Naive B cell (primary cell): ENCODE data around the gene CLIP2. TPM values are rescaled to one million over a fixed set of nuclear protein-coding genes. Genes with fewer than 3 reads are reported as not detected.

Experiments used
- ATAC-seq, 2 donors: fragments of 150-1000 bp; cut with Tn5 transposase; 2 replicates each; pipeline ENCODE4 v1.10.0; 2021; ENCODE audit warnings: low read depth in 2 of 2, mild to moderate bottlenecking in 2 of 2, moderate library complexity in 2 of 2
- DNase-seq: peaks from one replicate; pipeline ENCODE4 v3.0.0; 2022
- H3K27ac Mint-ChIP-seq, 6 donors: one replicate each; pipeline ENCODE4 v1.8.0; 2020 to 2022; ENCODE audit warnings: mild to moderate bottlenecking in 6 of 6, mixed read lengths in 6 of 6, moderate library complexity in 5 of 6, inconsistent platforms in 2 of 6
- H3K27me3 Mint-ChIP-seq, 3 donors: one replicate each; pipeline ENCODE4 v1.8.0; 2021 to 2022; ENCODE audit warnings: mixed read lengths in 3 of 3, mild to moderate bottlenecking in 1 of 3
- H3K36me3 Mint-ChIP-seq, 2 donors: one replicate each; pipeline ENCODE4 v1.8.0; 2020 to 2022; ENCODE audit warnings: mixed read lengths in 2 of 2, inconsistent platforms in 1 of 2, mild to moderate bottlenecking in 1 of 2
- H3K4me1 Mint-ChIP-seq, 3 donors: one replicate each; pipeline ENCODE4 v1.8.0; 2020 to 2022; ENCODE audit warnings: mixed read lengths in 3 of 3, inconsistent platforms in 1 of 3, mild to moderate bottlenecking in 1 of 3, moderate library complexity in 1 of 3
- H3K4me3 Mint-ChIP-seq, 8 donors: one replicate each; pipeline ENCODE4 v1.8.0; 2020 to 2022; ENCODE audit warnings: mild to moderate bottlenecking in 8 of 8, mixed read lengths in 8 of 8, moderate library complexity in 8 of 8, inconsistent platforms in 2 of 8
- H3K9me3 Mint-ChIP-seq, 7 donors: one replicate each; pipeline ENCODE4 v1.8.0; 2020 to 2022; ENCODE audit warnings: mixed read lengths in 7 of 7, mild to moderate bottlenecking in 5 of 7, inconsistent platforms in 2 of 7, moderate library complexity in 1 of 7
- polyA plus RNA-seq, 6 donors: library from polyadenylated mRNA; unstranded; fragments of 300-500 nt; fragmentation: Illumina TruSeq; gene quantifications; one replicate each; pipeline ENCODE4 v1.2.3, GENCODE V29; 2021; ENCODE audit warnings: low read depth in 6 of 6

CLIP2 gene
- polyA plus RNA-seq, 6 donors from 2014 or later: 0.52 to 3.2 (median 1.1) TPM

DNA sequence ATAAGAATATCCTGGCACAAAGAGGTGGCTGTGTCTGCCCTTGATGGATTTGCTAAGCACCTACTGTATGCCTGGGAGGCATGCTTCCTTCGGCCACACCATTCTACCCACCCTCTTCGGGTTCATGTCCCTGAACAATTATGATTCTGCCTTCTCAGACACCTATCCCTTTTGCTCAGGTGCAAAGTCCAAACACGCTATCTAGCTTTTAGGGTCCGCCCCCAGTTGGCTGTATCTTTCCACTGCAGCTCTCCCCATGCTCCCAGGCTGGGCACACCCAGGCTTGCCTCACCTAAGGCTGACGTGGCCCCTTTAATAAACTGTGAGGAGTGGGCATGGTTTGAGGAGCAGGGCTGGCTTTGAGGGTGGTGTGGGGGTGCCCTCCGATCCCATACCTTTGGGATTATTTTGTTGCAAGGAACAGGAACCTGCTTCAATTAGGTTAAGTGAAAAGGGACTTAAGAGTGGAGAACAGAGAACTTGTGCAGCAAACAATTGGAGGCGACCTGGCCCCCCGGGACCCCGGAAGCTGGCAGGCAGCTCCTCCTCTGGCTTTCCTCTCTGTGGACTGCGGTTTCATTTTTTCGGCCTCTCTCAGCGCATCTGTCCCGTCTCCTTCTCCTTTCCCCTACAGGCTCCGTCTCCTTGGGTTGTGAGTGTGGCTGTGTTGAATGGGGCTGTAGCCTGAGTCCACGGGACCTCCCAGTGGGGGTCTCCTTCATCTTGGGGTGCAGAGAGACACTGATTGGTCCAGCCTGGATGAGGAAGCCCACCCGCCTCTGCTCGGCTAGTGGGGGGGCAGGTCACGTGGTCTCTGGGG lies 3.8 kb downstream of the CLIP2 start:
- Mint-ChIP-seq H3K9me3 (no peaks in the 10 kb centered on the region), H3K27ac (peak overlapping the region in 2 of 6 donors; percentile 50 to 82), H3K4me3 (peak overlapping the region in 5 of 8 donors; percentile 1 to 88 (median 22)), H3K27me3 (no peaks in the 10 kb centered on the region), H3K36me3 (no peaks in the 10 kb centered on the region), H3K4me1 (peaks cover 29 to 51% (median 50%) of the 10 kb centered on the region in 3 donors)
- ATAC-seq (no peak), DNase-seq (no peak)

GRCh38 chr7:74293577-74293908 lies 4.3 kb downstream of the CLIP2 start:
- H3K9me3 Mint-ChIP-seq: no peaks in the 10 kb centered on the region
- peak overlapping the region in 1 of 6 donors; percentile 82 for H3K27ac Mint-ChIP-seq
- no peaks in the 10 kb centered on the region for H3K36me3 Mint-ChIP-seq
- ATAC-seq (no peak), DNase-seq (no peak)
- H3K27me3 Mint-ChIP-seq: no peaks in the 10 kb centered on the region
- H3K4me3 Mint-ChIP-seq: peak overlapping the region in 3 of 8 donors; percentile 4 to 88 (median 23)
- peaks cover 25 to 45% (median 44%) of the 10 kb centered on the region in 3 donors for H3K4me1 Mint-ChIP-seq

DNA sequence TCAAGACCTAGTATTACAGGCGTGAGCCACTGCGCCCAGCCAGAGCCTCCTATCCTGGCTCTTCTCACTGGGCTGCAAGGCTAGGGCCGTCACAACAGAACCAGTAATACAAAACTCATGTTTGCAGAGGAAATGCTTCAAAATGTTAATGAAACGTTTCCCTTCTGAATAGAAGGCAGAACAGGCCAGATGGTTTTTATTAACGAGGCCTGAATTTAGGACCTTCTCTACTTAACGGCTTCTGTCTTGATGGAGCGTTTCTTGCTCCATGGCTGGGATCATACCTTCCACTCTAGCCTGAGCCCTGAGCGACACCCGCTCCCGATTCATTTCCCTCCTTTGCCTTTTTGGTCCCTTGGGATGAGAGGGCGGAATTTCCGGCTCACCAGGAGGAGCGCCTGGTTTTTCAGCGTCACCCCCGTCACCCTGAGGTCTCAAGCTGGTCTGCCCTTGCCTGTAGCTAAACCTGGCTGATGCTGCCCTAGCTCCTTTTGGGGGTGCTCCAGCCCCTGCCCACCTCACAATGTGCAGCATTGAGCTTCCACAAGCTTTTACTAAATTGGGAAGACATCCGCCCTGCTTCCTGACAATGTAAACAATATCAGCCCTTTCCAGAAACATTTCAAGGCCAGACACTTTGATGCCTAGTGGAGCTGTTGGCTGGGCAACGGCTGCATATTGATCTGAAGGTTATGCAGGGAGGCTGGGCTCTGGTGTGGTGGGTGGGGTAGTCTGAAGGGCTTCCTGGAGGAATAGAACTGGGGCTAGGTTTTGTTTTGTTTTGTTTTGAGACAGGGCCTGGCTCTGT lies 5.2 kb downstream of the CLIP2 start:
- DNase-seq (no peak), ATAC-seq (no peak)
- no peaks in the 10 kb centered on the region for H3K9me3 Mint-ChIP-seq
- H3K36me3 Mint-ChIP-seq: no peaks in the 10 kb centered on the region
- H3K27me3 Mint-ChIP-seq: no peaks in the 10 kb centered on the region
- peaks cover 20 to 40% (median 38%) of the 10 kb centered on the region in 3 donors for H3K4me1 Mint-ChIP-seq
- H3K4me3 Mint-ChIP-seq: no peak overlapping the region
- H3K27ac Mint-ChIP-seq: peak overlapping the region in 2 of 6 donors; percentile 53 to 54

- Mint-ChIP-seq H3K4me3 (no peak overlapping the region), H3K9me3 (no peaks in the 10 kb centered on the region), H3K36me3 (no peaks in the 10 kb centered on the region), H3K27me3 (no peaks in the 10 kb centered on the region), H3K27ac (peak overlapping the region in 1 of 6 donors; percentile 57), H3K4me1 (peaks cover 10 to 20% (median 18%) of the 10 kb centered on the region in 3 donors)
- ATAC-seq (no peak), DNase-seq (no peak)
Measured at GRCh38 chr7:74297516-74298233, 8.5 kb downstream of the CLIP2 start.

DNA sequence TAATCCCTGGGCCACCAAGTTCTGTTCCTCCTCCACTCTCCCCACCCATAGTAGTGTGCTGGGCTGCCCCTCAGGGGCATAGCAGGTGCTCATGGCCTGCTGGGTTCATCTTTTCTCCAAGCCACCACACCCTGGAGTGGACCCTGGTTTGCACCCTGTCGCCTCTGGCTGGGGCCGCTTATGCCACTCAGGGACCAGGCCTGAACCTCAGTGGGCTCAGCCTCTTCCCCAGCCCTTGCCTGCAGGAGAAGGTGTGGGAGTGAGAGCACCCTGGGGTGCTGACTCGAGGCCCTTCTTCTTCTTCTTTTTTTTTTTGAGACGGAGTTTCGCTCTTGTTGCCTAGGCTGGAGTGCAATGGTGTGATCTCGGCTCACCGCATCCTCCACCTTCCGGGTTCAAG lies 10.2 kb downstream of the CLIP2 start:
- Mint-ChIP-seq H3K27me3 (no peaks in the 10 kb centered on the region), H3K4me1 (peaks cover 2 to 6% (median 4%) of the 10 kb centered on the region in 3 donors), H3K36me3 (no peaks in the 10 kb centered on the region), H3K4me3 (no peak overlapping the region), H3K27ac (no peak overlapping the region), H3K9me3 (no peaks in the 10 kb centered on the region)
- DNase-seq (no peak), ATAC-seq (no peak)

- H3K36me3 Mint-ChIP-seq: no peaks in the 10 kb centered on the region
- no peak overlapping the region for H3K27ac Mint-ChIP-seq
- no peak overlapping the region for H3K4me3 Mint-ChIP-seq
- no peak for ATAC-seq
- H3K9me3 Mint-ChIP-seq: no peaks in the 10 kb centered on the region
- peaks cover 0 to 2% (median 0%) of the 10 kb centered on the region in 3 donors for H3K27me3 Mint-ChIP-seq
- DNase-seq: no peak
- peaks cover 3 to 5% (median 3%) of the 10 kb centered on the region in 3 donors for H3K4me1 Mint-ChIP-seq
Measured at GRCh38 chr7:74300926-74301325, 11.7 kb downstream of the CLIP2 start.

DNA sequence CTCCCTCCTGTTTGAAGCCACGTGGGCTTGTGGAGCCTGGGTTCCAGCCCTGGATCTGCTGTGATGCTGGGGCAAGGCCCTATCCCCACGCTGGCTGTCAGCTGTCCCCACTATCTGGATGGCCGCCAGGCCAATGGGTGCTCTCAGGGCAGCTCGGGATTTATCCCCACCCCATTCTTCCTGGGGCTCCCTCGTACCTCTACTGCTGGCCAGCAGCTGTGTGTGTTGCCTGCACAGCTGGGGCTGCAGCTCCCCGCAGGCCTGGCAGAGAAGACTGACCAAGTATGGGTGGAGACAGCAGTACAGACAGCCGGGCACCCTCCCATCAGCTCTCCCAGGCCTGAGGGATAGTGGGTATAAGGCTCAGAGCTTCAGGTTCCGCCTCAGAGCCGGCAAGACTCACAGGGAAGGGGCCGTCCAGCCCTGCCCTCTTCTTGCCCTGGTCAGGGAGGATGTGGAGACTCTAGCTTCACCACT lies 13.6 kb downstream of the CLIP2 start:
- peak overlapping the region in 3 of 6 donors; percentile 15 to 70 (median 60) for H3K27ac Mint-ChIP-seq

DNA sequence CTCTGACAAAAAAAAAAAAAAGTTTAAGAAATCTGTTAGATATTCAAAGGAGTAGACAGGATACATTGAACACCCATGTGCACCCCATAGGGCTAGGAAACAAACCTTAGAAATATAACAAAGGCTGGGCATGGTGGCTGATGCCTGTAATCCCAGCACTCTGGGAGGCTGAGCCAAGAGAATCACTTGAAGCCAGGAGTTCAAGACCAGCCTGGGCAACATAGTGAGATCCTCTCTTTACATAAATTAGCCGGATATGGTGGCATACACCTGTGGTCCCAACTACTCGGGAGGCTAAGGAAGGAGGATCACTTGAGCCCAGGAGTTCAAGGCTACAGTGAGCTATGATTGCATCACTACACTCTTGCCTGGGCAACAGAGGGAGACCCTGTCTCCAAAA lies 15.3 kb downstream of the CLIP2 start:
- H3K27me3 Mint-ChIP-seq: peaks cover 0 to 4% (median 0%) of the 10 kb centered on the region in 3 donors
- DNase-seq (no peak), ATAC-seq (no peak)
- peaks cover 20 to 26% (median 24%) of the 10 kb centered on the region in 3 donors for H3K4me1 Mint-ChIP-seq
- H3K9me3 Mint-ChIP-seq: no peaks in the 10 kb centered on the region
- H3K4me3 Mint-ChIP-seq: peak overlapping the region in 1 of 8 donors; percentile 65
- no peak overlapping the region for H3K27ac Mint-ChIP-seq
- H3K36me3 Mint-ChIP-seq: no peaks in the 10 kb centered on the region

More for the DNA sequence above, 13.6 kb downstream of the CLIP2 start:
- no peak overlapping the region for H3K4me3 Mint-ChIP-seq
- no peaks in the 10 kb centered on the region for H3K9me3 Mint-ChIP-seq
- ATAC-seq: no peak
- no peak for DNase-seq
- H3K4me1 Mint-ChIP-seq: peaks cover 17 to 21% (median 20%) of the 10 kb centered on the region in 3 donors
- H3K27me3 Mint-ChIP-seq: peaks cover 0 to 4% (median 0%) of the 10 kb centered on the region in 3 donors
- no peaks in the 10 kb centered on the region for H3K36me3 Mint-ChIP-seq

DNA sequence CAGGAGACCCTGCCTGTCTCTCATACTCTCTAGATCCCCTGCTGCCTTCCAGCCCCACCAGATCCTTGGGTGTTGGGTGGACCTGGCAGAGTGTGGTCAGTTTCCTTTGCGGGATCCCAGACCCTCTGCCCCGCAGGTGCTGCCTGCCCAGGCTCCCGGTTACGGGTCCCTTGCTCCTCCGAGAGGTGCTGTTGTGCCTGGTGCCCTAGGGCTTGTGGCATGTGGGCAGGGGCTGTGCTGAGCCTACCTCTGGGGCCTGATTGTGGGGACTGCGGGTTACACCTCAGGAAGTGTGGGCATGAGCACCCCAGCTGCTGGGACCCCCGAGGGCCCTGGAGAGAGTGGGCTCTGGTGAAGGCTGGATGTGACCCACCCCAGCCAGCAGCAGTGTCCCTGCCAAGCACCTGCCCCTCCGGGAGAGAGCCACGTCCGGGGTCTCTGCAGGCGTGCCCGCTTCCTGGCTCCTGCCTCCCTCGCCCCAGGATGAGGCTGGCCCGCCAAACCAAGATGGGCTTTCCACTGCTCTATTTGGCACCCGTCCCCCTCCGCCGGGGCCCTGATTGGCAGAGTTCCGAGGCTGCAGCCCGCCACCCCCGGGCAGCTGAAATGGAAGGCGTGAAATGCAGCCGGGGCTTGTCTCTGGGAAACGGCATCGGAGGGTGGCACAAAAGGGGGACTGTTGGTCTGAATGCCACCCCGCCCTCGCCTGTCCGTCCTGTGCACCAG lies 17.0 kb downstream of the CLIP2 start:
- Mint-ChIP-seq H3K27ac (peak overlapping the region in 3 of 6 donors; percentile 59 to 73 (median 71)), H3K9me3 (no peaks in the 10 kb centered on the region), H3K27me3 (peaks cover 0 to 4% (median 0%) of the 10 kb centered on the region in 3 donors), H3K4me1 (peaks cover 20 to 28% (median 27%) of the 10 kb centered on the region in 3 donors), H3K4me3 (peak overlapping the region; percentile 38 to 90 (median 82)), H3K36me3 (no peaks in the 10 kb centered on the region)
- ATAC-seq (peak; percentile 10 to 23), DNase-seq (no peak)

- Mint-ChIP-seq H3K27ac (peak overlapping the region in 5 of 6 donors; percentile 71 to 96 (median 88)), H3K4me1 (peaks cover 20 to 32% (median 31%) of the 10 kb centered on the region in 3 donors), H3K4me3 (peak overlapping the region; percentile 38 to 90 (median 82)), H3K9me3 (no peaks in the 10 kb centered on the region), H3K27me3 (peaks cover 0 to 4% (median 0%) of the 10 kb centered on the region in 3 donors), H3K36me3 (no peaks in the 10 kb centered on the region)
- ATAC-seq (peak; percentile 52 to 56), DNase-seq (no peak)
Measured at GRCh38 chr7:74306730-74307469, 17.7 kb downstream of the CLIP2 start.

DNA sequence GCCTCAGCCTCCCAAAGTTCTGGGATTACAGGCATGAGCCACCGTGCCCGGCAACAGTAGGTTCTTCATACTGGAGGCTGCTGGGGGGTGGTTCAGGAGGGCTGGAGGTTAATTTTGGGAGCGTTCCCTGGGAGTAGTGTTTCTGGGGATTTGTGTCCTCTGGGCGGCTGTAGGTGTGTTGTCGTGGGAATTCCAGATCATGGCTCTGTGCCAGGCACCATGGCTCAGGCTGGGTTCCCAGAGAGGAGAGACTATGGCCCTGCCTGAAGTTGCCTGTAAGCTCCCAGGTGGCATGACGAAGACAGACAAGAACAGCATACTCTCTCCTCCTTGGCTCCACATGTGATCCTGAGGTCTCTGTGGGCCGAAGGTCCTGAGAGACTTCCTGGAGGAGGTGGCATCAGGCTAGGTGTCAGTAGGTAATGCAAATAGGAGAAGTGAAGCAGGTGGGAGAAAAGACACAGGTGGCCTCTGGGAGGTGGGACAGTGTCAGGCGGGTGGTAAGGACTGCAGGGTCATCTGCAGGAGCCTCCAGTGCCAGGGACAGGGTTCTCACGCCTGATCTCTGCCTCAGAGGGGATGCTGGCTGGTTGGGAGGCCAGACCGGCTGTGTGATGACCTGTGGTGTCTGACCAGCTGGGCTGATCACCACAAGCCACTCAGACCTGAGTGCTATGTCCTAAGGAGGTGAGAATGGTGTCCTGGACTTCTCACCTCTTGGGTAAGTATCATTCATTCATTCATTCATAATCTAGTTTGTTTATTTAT lies 18.7 kb downstream of the CLIP2 start:
- ATAC-seq (no peak), DNase-seq (no peak)
- H3K4me1 Mint-ChIP-seq: peaks cover 20 to 32% (median 31%) of the 10 kb centered on the region in 3 donors
- peaks cover 0 to 4% (median 0%) of the 10 kb centered on the region in 3 donors for H3K27me3 Mint-ChIP-seq
- peak overlapping the region in 2 of 6 donors; percentile 56 to 71 for H3K27ac Mint-ChIP-seq
- H3K9me3 Mint-ChIP-seq: no peaks in the 10 kb centered on the region
- H3K4me3 Mint-ChIP-seq: peak overlapping the region in 6 of 8 donors; percentile 33 to 86 (median 81)
- H3K36me3 Mint-ChIP-seq: no peaks in the 10 kb centered on the region
